K562 (cell line): ENCODE measurements around the gene NT5C3B. TPM values are rescaled to one million over a fixed set of nuclear protein-coding genes. Genes with fewer than 3 reads are reported as not detected.

Source experiments
- ATAC-seq: fragments of 200-7000 bp; cut with Tn5 transposase; 3 replicates; pipeline ENCODE4 v1.9.1; 2020; ENCODE audit warnings: moderate library complexity
- BruUV-seq: library from RNA; stranded (reverse); fragments of 400-500 nt; replicated peaks from 2 replicates; lab custom pipeline; 2021; lab: Mats Ljungman, UMichigan
- CTCF ChIA-PET: fragments of 300-600 bp; formaldehyde crosslinking; extraction: SDS; loops from one replicate; lab custom pipeline; 2021; ENCODE audit warnings: low intra/inter-chr PET ratio; lab: Yijun Ruan, JAX
- POLR2A ChIA-PET: fragments of 300-600, 350-650 bp; sonication (Branson Sonifier 250); formaldehyde crosslinking; extraction: SDS; loops from one replicate; lab custom pipeline; 2021; ENCODE audit warnings: antibody characterized with exemption, inconsistent platforms; lab: Yijun Ruan, JAX
- DNase-seq, 4 experiments: peaks; one replicate each; pipeline versions ENCODE4 v3.0.0 to v3.0.0-alpha.2; 2011 to 2018; ENCODE audit warnings: low spot score in 3 of 4, mixed read lengths in 3 of 4; ENCODE audit errors: extremely low read depth in 1 of 4
- FAIRE-seq: peaks from 2 replicates; lab custom pipeline; 2011; peaks lifted over from hg19 to GRCh38; lab: Jason Lieb, UNC
- H2AFZ ChIP-seq: 2 replicates; pipeline ENCODE4 v1.6.0; 2011; ENCODE audit warnings: low read depth, low read length, control low read depth, inconsistent platforms
- H3K27ac ChIP-seq: fragments of 200-600 bp; 3 replicates; pipeline ENCODE4 v1.8.0; 2011; ENCODE audit warnings: low read depth, mild to moderate bottlenecking, control low read depth, inconsistent platforms, low read length, moderate library complexity, mixed read lengths; ENCODE audit errors: extremely low read depth
- H3K27me3 ChIP-seq, 2 experiments: fragments of 300-600 bp in 1 of 2; 2 replicates in 1 of 2; 3 replicates in 1 of 2; pipeline versions ENCODE4 v1.6.0 to v1.8.0; 2011; ENCODE audit warnings: inconsistent platforms in 2 of 2, low read length in 2 of 2, mild to moderate bottlenecking in 1 of 2, mixed read lengths in 1 of 2, moderate library complexity in 1 of 2; ENCODE audit not compliant: control insufficient read depth in 2 of 2, insufficient read depth in 2 of 2
- H3K36me3 ChIP-seq: fragments of 300-600 bp; 3 replicates; pipeline ENCODE4 v1.8.0; 2011; ENCODE audit warnings: mild to moderate bottlenecking, low read length, inconsistent platforms; ENCODE audit not compliant: control insufficient read depth, insufficient read depth
- H3K4me1 ChIP-seq, 2 experiments: fragments of 200-600 bp in 1 of 2; replicated peaks in 1 of 2; 2 replicates in 1 of 2; 3 replicates in 1 of 2; pipeline versions ENCODE4 v1.5.1 to v1.8.0; 2011; ENCODE audit warnings: inconsistent platforms in 2 of 2, low read length in 2 of 2, mild to moderate bottlenecking in 1 of 2, mixed read lengths in 1 of 2, moderate library complexity in 1 of 2; ENCODE audit not compliant: control insufficient read depth in 2 of 2, insufficient read depth in 2 of 2
- H3K4me2 ChIP-seq: 2 replicates; pipeline ENCODE4 v1.6.1; 2011; ENCODE audit warnings: low read length, control low read depth, inconsistent platforms, mixed read lengths; ENCODE audit not compliant: insufficient read depth
- H3K4me3 ChIP-seq: fragments of 200-600 bp; sonication (generic), shearing (Covaris generic); 2 replicates; pipeline ENCODE4 v1.5.1; 2016; ENCODE audit warnings: control low read depth, inconsistent platforms
- H3K79me2 ChIP-seq: fragments of 200-600 bp; 3 replicates; pipeline ENCODE4 v1.8.0; 2011; ENCODE audit warnings: low read length, inconsistent platforms; ENCODE audit not compliant: control insufficient read depth, insufficient read depth
- H3K9ac ChIP-seq, 2 experiments: 2 replicates each; pipeline versions ENCODE4 v1.6.0 to v1.6.1; 2011; ENCODE audit warnings: low read depth in 2 of 2, low read length in 2 of 2, control low read depth in 1 of 2, inconsistent platforms in 1 of 2, mild to moderate bottlenecking in 1 of 2, mixed read lengths in 1 of 2; ENCODE audit not compliant: insufficient read depth in 1 of 2
- H3K9me1 ChIP-seq: one replicate; pipeline ENCODE4 v1.6.0; 2011; ENCODE audit warnings: inconsistent platforms, mild to moderate bottlenecking, low read length, moderate library complexity; ENCODE audit not compliant: control insufficient read depth, insufficient read depth
- H3K9me3 ChIP-seq: replicated peaks from 2 replicates; pipeline ENCODE4 v1.5.1; 2011; ENCODE audit warnings: low read depth, low read length, inconsistent platforms; ENCODE audit not compliant: control insufficient read depth, insufficient read depth
- H4K20me1 ChIP-seq: replicated peaks from 2 replicates; pipeline ENCODE4 v1.6.1; 2011; ENCODE audit warnings: low read length, inconsistent platforms, mixed read lengths; ENCODE audit not compliant: control insufficient read depth, insufficient read depth
- CREM ChIP-seq: IDR thresholded peaks from 2 replicates; pipeline ENCODE4 v1.6.1; 2014; ENCODE audit warnings: antibody characterized with exemption, low read depth
- FIP1L1 ChIP-seq: fragments of 200-400 bp; formaldehyde crosslinking; IDR thresholded peaks from 2 replicates; pipeline ENCODE4 v1.6.1; 2018; ENCODE audit warnings: mild to moderate bottlenecking, low read depth, low read length; ENCODE audit not compliant: poor library complexity, severe bottlenecking
- L3MBTL2 ChIP-seq: fragments of 450-650 bp; IDR thresholded peaks from 2 replicates; pipeline ENCODE4 v1.6.1; 2016; ENCODE audit warnings: mild to moderate bottlenecking, moderate library complexity
- PCBP2 ChIP-seq: fragments of 200-400 bp; formaldehyde crosslinking; IDR thresholded peaks from 2 replicates; pipeline ENCODE4 v1.6.1; 2018; ENCODE audit warnings: low read length, low read depth, mild to moderate bottlenecking, moderate library complexity; ENCODE audit not compliant: poor library complexity, severe bottlenecking
- POLR3G ChIP-seq: IDR thresholded peaks from 2 replicates; pipeline ENCODE4 v1.6.1; 2011; ENCODE audit not compliant: insufficient read length, insufficient replicate concordance; ENCODE audit errors: extremely low read depth
- SMAD4 ChIP-seq: fragments of 250-450 bp; sonication (Bioruptor Pico); conservative IDR thresholded peaks from 2 replicates; pipeline ENCODE4 v1.8.0; 2021; ENCODE audit warnings: inconsistent platforms, mild to moderate bottlenecking, moderate library complexity
- SOX6 ChIP-seq: fragments of 450-650 bp; IDR thresholded peaks from 2 replicates; pipeline ENCODE4 v1.6.1; 2014; ENCODE audit warnings: mild to moderate bottlenecking
- TEAD1 ChIP-seq, 2 experiments: fragments of 450-650 bp in 1 of 2; sonication (generic) in 1 of 2; formaldehyde crosslinking; IDR thresholded peaks; 2 replicates each; pipeline versions ENCODE4 v1.4.0 to v1.8.0; 2020 to 2022; ENCODE audit warnings: mild to moderate bottlenecking in 2 of 2, missing genetic modification reagents in 1 of 2
- ZBTB33 ChIP-seq: sonication (generic); formaldehyde crosslinking; IDR thresholded peaks from 2 replicates; pipeline ENCODE4 v1.8.1; 2023; ENCODE audit warnings: mild to moderate bottlenecking, missing genetic modification reagents
- ZNF263 ChIP-seq: sonication (generic); formaldehyde crosslinking; IDR thresholded peaks from 2 replicates; pipeline ENCODE4 v1.8.0; 2022; ENCODE audit warnings: mild to moderate bottlenecking, missing genetic modification reagents, borderline replicate concordance
- ZNF512 ChIP-seq: IDR thresholded peaks from 2 replicates; pipeline ENCODE4 v1.6.1; 2016; ENCODE audit warnings: missing genetic modification characterization, missing compliant biosample characterization
- ZNF695 ChIP-seq: fragments of 450-650 bp; formaldehyde crosslinking; IDR thresholded peaks from 2 replicates; pipeline ENCODE4 v1.4.0; 2020; ENCODE audit warnings: mild to moderate bottlenecking, moderate library complexity
- WGBS: fragments of 100-300 bp; shearing (Covaris generic); methylation state at CpG from one replicate; pipeline ENCODE4 v1.1.6; 2016; ENCODE audit warnings: low coverage, mixed read lengths; ENCODE audit not compliant: insufficient coverage; ENCODE audit errors: missing lambda C conversion rate; 5-methylcytosine and 5-hydroxymethylcytosine counted together
- in situ Hi-C: fragments of 300-500 bp; cut with MboI; formaldehyde crosslinking; loops from 4 replicates; pipeline ENCODE4 v1.15.0; 2018; ENCODE audit warnings: inconsistent platforms, mixed read lengths
- intact Hi-C: fragments of 100-400 bp; cut with micrococcal nuclease; formaldehyde crosslinking; loops from 2 replicates; pipeline ENCODE4 v1.14.2; 2022
- polyA plus RNA-seq, 8 experiments: library from polyadenylated mRNA; depleted of rRNA in 4 of 8; stranded (reverse) in 5 of 8; unstranded in 3 of 8; fragments of >200 nt; fragmentation: Nextera tagmentation in 2 of 8; fragmentation: Illumina TruSeq in 1 of 8; extraction: Ambion mirVana in 2 of 8; extraction: Trizol in 1 of 8; gene quantifications; 2 replicates each; pipeline versions ENCODE4 v1.2.1 to v1.2.3, GENCODE V29; 2011 to 2014; ENCODE audit warnings: inconsistent platforms in 1 of 8, missing spikeins in 1 of 8
- total RNA-seq, 7 experiments: library from RNA; depleted of rRNA in 6 of 7; stranded (reverse); fragments of >200 nt in 6 of 7; fragmentation: Illumina TruSeq in 2 of 7; extraction: Trizol in 2 of 7; gene quantifications; 2 replicates each; pipeline versions ENCODE4 v1.2.1 to v1.2.3, GENCODE V29; 2011 to 2021; ENCODE audit warnings: low replicate concordance in 1 of 7

NT5C3B gene
- total and polyA plus RNA-seq, 9 of the 15 experiments (the other 6 are each of a cell fraction or from before 2014, with no cell fraction given): 2.0 to 166 (median 85.0) TPM

GRCh38 chr17:41865596-41865893 is 29.5 kb upstream of the NT5C3B start:
- peak overlapping the region; percentile 93 for H2AFZ ChIP-seq
- H3K79me2 ChIP-seq: peaks cover 40% of the 10 kb centered on the region
- FAIRE-seq: peak; percentile 85
- 2% methylated on average over 10 of the region's 10 CpGs for WGBS
- ATAC-seq: no peak
- H3K36me3 ChIP-seq: peaks cover 37% of the 10 kb centered on the region
- H3K27me3 ChIP-seq: no peaks in the 10 kb centered on the region
- H3K4me3 ChIP-seq: peak overlapping the region; percentile 96
- in situ Hi-C loops: no loop called here
- DNase-seq: no peak
- H3K9me3 ChIP-seq: no peaks in the 10 kb centered on the region
- no peaks in the 10 kb centered on the region for H3K9me1 ChIP-seq
- H3K4me2 ChIP-seq: peak overlapping the region; percentile 79
- H3K4me1 ChIP-seq: peaks cover 20 to 25% of the 10 kb centered on the region in 2 experiments
- ChIA-PET POLR2A (interaction anchor here (0.6 to 2.3 kb wide), 15 partner anchors 9 to 1314 kb away, joined by 3 to 10 read pairs (median 4); partner anchors contain the start of genes JUP and KLHL10), CTCF (interaction anchor here (0.7 kb wide), 1 partner anchor 323 kb away, joined by 5 read pairs; no protein-coding TSS in a partner anchor)
- peak overlapping the region in 1 of 2 experiments; percentile 88; a peak in 2 of 4 replicates for H3K9ac ChIP-seq
- BruUV-seq: no TSS peak
- peak overlapping the region; percentile 52 for H3K27ac ChIP-seq
- H4K20me1 ChIP-seq: peaks cover 17% of the 10 kb centered on the region; the same call in 1 of the 2 replicates
- intact Hi-C loops: loop anchor here (2.0 kb wide), 1 partner anchor 79 kb away; the partner anchor contains the start of gene JUP
- TF ChIP-seq SOX6 (0 out of 2 replicates have a peak, but pooled peaks have one; percentile 2), L3MBTL2 (0 out of 2 replicates have a peak, but pooled peaks have one; percentile 55), PCBP2 (no peak), CREM (peak; percentile 56; the same call in 1 of the 2 replicates), SMAD4 (CRISPR knock-in tag) (peak; percentile 48; the same call in 1 of the 2 replicates), POLR3G (no peak), FIP1L1 (peak; percentile 2), TEAD1 (CRISPR knock-in tag; IDR thresholded peaks at IDR 0.05) (0 out of 4 replicates have a peak, but pooled peaks of 1 of the 2 experiments have one; percentile 7), ZNF512 (tag) (no peak), ZNF695 (CRISPR knock-in tag) (no peak), ZNF263 (peak; percentile 32; the same call in 1 of the 2 replicates), ZBTB33 (peak; percentile 43; the same call in 1 of the 2 replicates)
